HG03159 (cell line): ENCODE data around the gene MAPT.
"Not testable (repeated sequence)": the region's sequence is repeated elsewhere in the genome, so short reads cannot be mapped to it uniquely, and the experiment has no call there.

Experiments
- ATAC-seq: cut with Tn5 transposase; IDR thresholded peaks from one replicate; pipeline ENCODE4 v1.9.1; 2021; ENCODE audit warnings: mild to moderate bottlenecking, moderate library complexity; ENCODE audit not compliant: unreplicated experiment

Gene MAPT

DNA sequence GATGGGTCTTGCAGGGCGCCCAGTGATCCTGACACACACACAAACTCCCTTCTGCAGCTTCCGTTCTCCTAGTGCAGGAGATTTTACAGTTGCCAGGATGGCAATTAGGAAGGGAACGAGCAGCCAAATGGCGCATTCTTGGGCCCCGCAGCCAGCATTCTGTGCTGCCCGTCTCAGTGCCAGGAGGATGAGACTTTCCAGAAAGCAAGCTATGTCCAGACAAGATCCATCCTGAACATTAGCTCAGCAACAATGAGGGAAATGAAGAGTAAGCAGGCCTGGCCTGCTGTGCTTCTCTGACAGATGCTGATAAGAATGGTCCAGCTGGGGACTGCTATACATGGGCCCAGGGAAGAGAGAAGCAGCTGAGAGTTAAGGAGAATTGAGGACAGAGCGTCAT, 33.2 kb upstream of the MAPT start:
- no peak for ATAC-seq

DNA sequence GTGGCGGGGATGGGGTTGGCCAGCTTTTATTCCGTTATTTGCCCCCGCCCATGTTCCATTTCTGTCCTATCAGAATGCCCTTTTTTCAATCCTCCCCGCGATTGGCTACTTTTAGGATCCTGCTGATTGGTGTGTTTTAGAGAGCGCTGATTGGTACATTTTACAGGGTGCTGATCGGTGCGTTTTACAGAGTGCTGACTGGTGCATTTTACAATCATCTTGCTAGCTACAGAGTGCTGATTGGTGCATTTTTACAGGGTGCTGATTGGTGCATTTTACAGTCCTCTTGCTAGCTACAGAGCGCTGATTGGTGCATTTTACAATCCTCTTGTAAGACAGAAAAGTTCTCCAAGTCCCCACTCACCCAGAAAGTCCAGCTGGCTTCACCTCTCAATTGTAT, 32.2 kb upstream of the MAPT start:
- not testable (repeated sequence) for ATAC-seq

GRCh38 chr17:45863857-45864654, 30.3 kb upstream of the MAPT start:
- ATAC-seq, result no peak

GRCh38 chr17:45867171-45867570, 27.2 kb upstream of the MAPT start:
- ATAC-seq, result no peak

DNA sequence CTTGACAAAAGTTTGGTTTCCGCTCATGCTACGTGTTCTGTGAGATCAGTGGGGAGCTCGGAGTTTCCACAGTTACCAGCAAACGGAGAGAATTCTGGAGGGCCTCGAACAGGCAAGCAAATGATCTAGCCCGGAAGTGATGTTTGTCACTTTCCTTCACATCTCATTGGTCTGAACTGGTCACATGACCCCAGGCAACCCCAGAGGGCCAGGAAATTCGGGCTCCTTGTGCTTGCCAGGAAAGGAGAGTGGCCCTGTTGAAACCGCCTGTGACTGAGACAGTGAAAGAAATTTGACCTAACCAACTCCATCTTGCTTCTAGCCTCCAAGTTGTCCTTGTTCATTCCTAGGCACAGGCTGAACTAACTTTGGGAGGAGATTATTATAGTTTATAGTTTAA, 26.7 kb upstream of the MAPT start:
- ATAC-seq, result no peak

- no peak for ATAC-seq
Measured at GRCh38 chr17:45868276-45868675, 26.1 kb upstream of the MAPT start.

DNA sequence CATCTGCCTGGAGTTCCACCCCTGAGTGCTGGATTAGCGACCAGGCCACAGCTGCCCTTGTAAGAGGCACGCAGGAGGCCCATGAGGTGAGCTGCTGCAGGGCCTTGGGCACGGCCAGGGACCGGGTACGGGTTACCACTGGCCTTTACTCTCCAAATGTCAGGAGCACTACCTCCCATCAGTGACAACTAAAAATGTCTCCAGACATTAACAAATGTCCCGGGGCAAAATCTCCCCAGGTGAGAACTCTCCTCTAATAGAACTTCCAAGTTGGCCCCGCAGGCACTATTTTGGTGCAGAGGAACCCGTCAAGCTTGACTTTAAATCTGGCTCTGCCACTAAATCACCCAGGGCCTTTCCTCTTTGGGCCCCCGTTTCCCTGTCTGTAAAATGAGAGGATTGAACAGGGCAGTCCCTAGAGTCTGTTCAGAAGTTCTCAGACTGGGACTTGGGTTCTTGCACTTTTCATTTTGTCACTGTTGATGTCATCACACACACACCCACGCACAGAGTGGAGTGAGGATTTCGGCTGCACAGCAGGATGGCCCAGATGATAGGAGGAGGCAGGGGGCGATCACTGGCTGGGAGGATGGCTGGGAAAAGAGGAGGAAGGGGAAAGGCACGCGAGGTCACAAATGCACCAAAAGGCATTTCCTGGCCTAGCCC, 24.5 kb upstream of the MAPT start:
- ATAC-seq, result no peak

DNA sequence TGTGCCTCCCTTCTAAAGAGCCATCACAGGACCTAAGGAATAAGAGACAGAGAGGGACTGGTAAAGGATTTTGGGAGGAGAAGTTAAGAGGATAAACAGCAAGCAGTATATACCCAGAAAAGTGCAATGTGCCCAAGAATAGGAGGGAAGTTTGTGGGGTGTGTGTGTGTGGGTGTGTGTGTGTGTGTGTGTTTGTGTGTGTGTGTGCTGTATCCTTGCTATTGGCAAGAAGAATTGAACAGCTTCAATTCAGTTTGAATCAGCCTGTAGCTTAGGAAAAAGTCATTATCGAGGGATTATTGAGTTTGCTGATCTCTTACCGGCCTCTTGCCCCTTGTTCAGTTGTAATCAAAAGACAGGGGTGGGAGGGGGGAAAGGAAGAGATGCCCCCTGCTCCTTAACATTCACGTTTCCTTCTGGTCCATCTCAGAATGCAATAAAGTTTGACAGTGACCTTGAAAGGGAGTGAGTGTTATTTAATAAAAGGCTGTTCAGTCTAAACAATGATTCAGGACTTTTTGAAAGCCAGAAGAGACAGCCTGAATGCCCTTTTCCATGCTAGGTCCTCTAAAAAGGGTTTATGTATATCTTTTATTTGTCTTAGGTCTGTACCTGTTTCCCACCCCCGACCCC, 23.9 kb upstream of the MAPT start:
- ATAC-seq, result no peak

- no peak for ATAC-seq
Measured at GRCh38 chr17:45871718-45872117, 22.6 kb upstream of the MAPT start.

DNA sequence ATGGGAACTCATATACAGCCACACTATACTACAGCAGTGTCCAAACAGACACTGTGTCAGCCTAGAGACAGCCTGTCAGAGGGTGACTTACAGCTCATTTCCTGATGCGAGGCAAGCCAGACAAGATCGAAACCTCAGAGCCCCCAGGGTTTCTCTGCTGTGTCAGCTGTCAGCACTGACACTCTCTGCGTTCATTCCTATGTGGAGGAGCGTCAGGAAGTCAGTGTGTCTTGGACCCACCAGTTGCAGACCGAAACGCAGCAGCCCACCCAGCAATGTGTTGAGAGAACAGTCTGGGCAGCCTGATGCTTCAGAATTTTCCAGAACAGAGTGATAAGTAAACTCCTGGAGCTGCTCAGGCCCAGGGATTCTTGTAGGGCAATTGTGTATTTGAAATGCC, 20.6 kb upstream of the MAPT start:
- ATAC-seq, result no peak

DNA sequence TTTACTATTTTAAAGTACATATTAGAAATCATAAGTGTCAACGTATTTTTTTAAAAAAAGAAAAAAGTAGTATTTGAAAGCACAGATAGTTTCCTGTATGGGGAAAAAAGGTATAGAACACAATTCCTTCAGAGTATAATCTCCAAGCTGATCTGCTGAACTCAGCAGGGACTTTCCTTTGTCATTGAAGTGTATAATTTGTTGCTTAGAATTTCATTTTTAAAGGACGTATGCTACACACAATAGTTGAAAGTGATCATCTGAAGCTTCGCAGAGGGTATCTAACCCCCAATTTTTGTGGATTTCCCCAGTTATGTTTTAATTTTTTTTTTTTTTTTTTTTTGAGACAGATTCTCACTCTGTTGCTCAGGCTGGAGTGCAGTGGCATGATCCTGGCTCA, 20.2 kb upstream of the MAPT start:
- ATAC-seq, result no peak

- ATAC-seq, result no peak
Measured at GRCh38 chr17:45876539-45876938, 17.8 kb upstream of the MAPT start.

DNA sequence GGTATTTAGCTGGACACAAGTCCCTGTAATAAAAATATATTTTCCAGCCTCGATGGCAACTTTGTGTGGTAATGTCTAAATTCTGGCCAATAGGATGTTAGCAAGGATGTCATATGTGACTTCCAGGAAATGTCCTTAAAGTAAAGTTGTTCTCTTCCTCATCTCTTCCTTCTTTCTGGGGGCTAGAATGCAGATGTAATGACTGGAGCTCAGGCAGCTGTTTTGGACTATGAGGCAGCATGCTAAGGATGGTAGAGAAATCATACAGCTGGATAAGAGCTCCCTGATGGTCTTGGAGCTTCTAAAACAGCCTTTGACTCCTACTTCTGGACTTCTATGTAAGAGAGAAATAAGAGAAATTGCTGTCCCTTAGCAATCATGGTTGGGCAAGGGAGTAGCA, 16.9 kb upstream of the MAPT start:
- ATAC-seq, result no peak

DNA sequence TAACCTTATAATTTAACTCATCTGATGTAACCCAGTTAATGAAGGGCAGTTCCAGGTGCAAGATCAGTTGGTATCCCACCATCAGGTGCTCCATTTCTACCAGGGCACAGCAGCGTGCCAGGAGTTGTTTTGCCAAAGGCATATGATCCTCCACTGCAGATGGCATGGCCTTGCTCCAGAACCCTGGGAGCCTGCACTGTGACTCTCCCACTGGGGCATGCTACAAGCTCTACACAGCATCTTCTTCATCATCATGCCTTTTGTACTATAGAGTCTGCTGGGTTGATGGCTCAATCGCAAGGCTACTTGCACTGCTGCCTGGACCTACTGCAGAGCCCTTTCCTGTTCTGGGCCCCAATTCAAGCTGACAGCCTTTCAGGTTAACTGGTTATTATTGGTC, 11.3 kb upstream of the MAPT start:
- no peak for ATAC-seq

GRCh38 chr17:45886852-45887251, 7.5 kb upstream of the MAPT start:
- no peak for ATAC-seq

GRCh38 chr17:45888392-45888791, 6.0 kb upstream of the MAPT start:
- ATAC-seq, result no peak

DNA sequence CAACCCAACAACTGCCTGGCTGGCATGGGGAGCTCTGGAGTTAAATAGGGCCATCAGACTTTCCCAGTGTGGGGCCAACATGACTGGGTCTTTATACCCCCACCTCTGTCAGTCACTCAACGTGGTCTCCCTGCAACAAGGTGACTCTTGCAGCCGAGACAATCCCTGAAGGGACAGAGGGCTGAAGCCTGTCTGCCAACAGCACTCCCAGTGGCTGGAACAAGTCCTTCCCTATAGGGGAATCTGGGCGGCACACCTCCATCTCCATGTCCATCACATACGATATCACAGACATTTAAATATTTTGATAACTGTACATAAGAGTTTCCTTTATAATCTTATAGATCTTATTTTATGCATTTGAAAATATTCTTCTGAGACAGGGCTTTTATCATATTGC, 4.8 kb upstream of the MAPT start:
- no peak for ATAC-seq

DNA sequence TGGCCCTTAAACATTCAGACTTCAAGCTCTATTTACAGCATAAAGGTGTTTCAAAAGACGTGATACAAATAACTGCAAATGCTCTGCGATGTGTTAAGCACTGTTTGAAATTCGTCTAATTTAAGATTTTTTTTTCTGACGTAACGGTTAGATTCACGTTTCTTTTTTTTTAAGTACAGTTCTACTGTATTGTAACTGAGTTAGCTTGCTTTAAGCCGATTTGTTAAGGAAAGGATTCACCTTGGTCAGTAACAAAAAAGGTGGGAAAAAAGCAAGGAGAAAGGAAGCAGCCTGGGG, 681 bp upstream of the MAPT start:
- no peak for ATAC-seq

GRCh38 chr17:45895304-45895968, 1.1 kb downstream of the MAPT start:
- no peak for ATAC-seq

DNA sequence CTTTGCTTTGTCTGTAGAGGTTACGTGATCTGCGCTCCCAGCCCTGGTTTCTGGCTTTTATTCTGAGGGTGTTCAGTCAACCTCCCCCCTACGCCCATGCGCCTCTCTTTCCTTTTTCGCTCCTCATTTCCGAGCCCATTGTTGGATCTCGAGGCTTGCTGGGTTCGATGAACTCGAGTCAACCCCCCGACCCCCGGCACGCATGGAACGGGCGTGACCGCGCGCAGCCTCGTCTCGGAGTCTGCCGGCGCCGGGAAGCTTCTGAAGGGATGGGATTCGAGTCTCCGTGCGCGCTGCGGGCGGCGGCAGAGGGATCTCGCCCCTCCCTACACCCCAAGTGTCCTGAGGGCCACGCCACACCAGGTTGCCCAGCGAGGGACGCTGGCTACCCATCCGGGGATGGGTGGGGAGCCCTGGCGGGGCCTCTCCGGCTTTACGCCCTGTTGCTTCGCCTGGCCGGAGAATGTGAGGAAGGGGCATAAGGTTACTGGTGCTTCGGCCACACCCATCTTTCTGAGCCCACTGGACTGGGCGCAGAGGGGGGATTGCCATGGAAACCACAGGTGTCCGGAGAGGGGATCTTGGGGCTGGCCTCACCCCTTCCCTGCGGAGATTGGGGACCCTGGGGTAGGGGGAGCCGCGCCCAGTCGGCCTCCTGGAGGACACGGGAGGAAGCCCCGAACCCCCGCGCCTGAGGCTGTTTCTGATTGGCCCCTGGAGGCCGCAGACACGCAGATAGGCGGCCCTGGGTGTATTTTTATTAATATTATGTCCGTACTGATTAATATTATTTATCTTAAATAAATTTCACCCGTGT, 1.8 kb downstream of the MAPT start:
- ATAC-seq, result no peak
